Measurements from ENCODE around the gene DNAJC28. TPM values are rescaled to one million over a fixed set of nuclear protein-coding genes. Genes with fewer than 3 reads are reported as not detected.

The DNAJC28 gene
- total RNA-seq, 1 experiment from 2014 or later = 3.4 TPM

DNA sequence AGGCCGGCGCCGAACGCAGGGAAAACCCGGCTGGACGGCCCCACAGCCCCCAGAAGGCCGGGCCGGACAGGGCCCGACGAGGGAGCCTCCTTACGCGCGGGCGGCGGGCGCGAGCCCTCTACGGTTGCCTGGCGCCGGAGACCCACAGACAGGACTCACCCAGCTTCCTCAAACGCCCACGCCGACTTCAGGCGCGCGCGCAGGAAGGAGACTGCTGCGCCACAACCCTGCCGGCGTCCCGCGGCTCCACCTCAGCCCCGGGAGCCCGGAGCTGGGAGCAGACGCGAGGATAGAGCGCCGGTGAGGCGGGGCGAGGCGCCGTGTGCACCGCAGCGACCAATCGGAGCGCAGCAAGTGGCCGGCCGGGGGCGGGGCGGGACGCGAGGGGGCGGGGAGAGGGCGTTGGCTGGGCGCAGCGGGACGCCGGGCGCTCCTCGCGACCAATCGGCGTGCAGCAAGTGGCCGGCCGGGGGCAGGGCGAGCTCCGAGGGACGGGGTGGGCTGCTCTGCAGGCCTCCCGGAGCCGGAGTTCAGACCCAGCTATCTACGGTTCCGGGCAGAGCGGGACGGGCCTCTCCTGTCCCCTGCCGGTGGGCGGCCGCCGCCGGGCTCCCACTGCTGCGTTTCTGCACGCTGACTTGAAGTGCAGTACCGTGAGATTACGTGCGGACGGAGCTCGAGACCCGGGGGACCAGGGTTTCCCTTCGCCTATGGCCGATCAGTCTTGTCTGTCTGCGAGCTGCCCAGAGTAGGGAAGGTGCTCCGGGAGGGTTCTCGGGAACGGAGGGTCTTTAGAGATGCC is 11.6 kb downstream of the DNAJC28 start, which contains the start of gene TMEM50B:
TMEM50B (minus strand) TSS at position 296 of the 802 bp plus-strand sequence. CDS start 11,089 bp downstream, outside the sequence.
- H3K36me3 Mint-ChIP-seq (ENCODE audit: insufficient read depth in 1 of 3, low read depth in 3 of 3) = no peaks in the 10 kb centered on the region; a peak in 2 of 7 replicates
- no peak within 1 kb of the TSS for H2BK12ac ChIP-seq (ENCODE audit: insufficient read length, low read depth, low read length)
- H3K27me3 Mint-ChIP-seq (ENCODE audit: low read depth) = peaks cover 2% of the 10 kb centered on the region; the same call in 1 of the 2 replicates

More for the DNA sequence above, 11.6 kb downstream of the DNAJC28 start, which contains the start of gene TMEM50B:
- Histone ChIP-seq H3K79me1 (ENCODE audit: insufficient read depth, low read depth, low read length, poor library complexity, severe bottlenecking) (peaks cover 2% of the 10 kb centered on the region), H3K4me1 (ENCODE audit: insufficient read depth, low read length) (peaks cover 2% of the 10 kb centered on the region; the same call in 1 of the 2 replicates), H4K8ac (replicated peaks; ENCODE audit: insufficient read length, low read depth, low read length) (no peak within 1 kb of the TSS), H4K91ac (ENCODE audit: insufficient read length, low read depth, low read length) (no peak within 1 kb of the TSS), H3K79me2 (ENCODE audit: insufficient read depth, low read length) (no peaks in the 10 kb centered on the region), H4K5ac (ENCODE audit: insufficient read length, low read depth, low read length) (no peak within 1 kb of the TSS), H3K4ac (ENCODE audit: low read depth, low read length) (no peak within 1 kb of the TSS), H3K18ac (ENCODE audit: insufficient read length, low read depth, low read length) (peak within 1 kb of the TSS; percentile 88), H3K23ac (ENCODE audit: insufficient read length, low read depth, low read length) (no peak within 1 kb of the TSS), H4K20me1 (ENCODE audit: control insufficient read depth, insufficient read depth, insufficient read length) (no peaks in the 10 kb centered on the region), H2AFZ (ENCODE audit: low read length) (peak within 1 kb of the TSS; percentile 88), H3T11ph (ENCODE audit: low read length) (no peak within 1 kb of the TSS), H2BK20ac (ENCODE audit: low read depth, low read length, poor library complexity, severe bottlenecking) (no peak within 1 kb of the TSS), H3K4me2 (ENCODE audit: insufficient read depth, insufficient read length, low read length) (peak within 1 kb of the TSS; percentile 87), H2BK5ac (ENCODE audit: insufficient read length, low read length) (no peak within 1 kb of the TSS), H3K14ac (ENCODE audit: insufficient read depth, low read length) (0 out of 2 replicates have a peak within 1 kb of the TSS, but pooled peaks have one; percentile 78), H3K23me2 (ENCODE audit: insufficient read length, low read depth, low read length, poor library complexity, severe bottlenecking) (peaks cover 20% of the 10 kb centered on the region), H3K27me3 (ENCODE audit: insufficient read depth, low read length) (no peaks in the 10 kb centered on the region), H3K9ac (ENCODE audit: extremely low read depth, insufficient read length, low read length) (peak within 1 kb of the TSS; percentile 92), H2BK120ac (ENCODE audit: low read depth, low read length, poor library complexity, severe bottlenecking) (no peak within 1 kb of the TSS), H3K56ac (ENCODE audit: insufficient read length, low read depth, low read length) (no peak within 1 kb of the TSS), H2AK5ac (ENCODE audit: insufficient read length, low read length) (no peak within 1 kb of the TSS), H3K27ac (ENCODE audit: insufficient read length, low read depth, low read length) (peak within 1 kb of the TSS; percentile 55), H2BK15ac (ENCODE audit: low read depth, low read length) (no peak within 1 kb of the TSS; the same call in 1 of the 2 replicates), H3K9me3 (ENCODE audit: control insufficient read depth, low read depth, low read length) (no peaks in the 10 kb centered on the region)
- no CpG with 5 or more reads among the region's 93 CpGs for WGBS (ENCODE audit: extremely low coverage, insufficient read length, low lambda C conversion rate)
- peak within 1 kb of the TSS; percentile 93 to 97 (median 96) for H3K27ac Mint-ChIP-seq
- H3K4me1 Mint-ChIP-seq = peaks cover 6 to 8% of the 10 kb centered on the region in 2 experiments
- peak within 1 kb of the TSS; percentile 83 to 95 for H3K4me3 Mint-ChIP-seq
- DNase-seq = peak; percentile 96
- H3K9me3 Mint-ChIP-seq = no peaks in the 10 kb centered on the region
- TF ChIP-seq, protein P1, sequence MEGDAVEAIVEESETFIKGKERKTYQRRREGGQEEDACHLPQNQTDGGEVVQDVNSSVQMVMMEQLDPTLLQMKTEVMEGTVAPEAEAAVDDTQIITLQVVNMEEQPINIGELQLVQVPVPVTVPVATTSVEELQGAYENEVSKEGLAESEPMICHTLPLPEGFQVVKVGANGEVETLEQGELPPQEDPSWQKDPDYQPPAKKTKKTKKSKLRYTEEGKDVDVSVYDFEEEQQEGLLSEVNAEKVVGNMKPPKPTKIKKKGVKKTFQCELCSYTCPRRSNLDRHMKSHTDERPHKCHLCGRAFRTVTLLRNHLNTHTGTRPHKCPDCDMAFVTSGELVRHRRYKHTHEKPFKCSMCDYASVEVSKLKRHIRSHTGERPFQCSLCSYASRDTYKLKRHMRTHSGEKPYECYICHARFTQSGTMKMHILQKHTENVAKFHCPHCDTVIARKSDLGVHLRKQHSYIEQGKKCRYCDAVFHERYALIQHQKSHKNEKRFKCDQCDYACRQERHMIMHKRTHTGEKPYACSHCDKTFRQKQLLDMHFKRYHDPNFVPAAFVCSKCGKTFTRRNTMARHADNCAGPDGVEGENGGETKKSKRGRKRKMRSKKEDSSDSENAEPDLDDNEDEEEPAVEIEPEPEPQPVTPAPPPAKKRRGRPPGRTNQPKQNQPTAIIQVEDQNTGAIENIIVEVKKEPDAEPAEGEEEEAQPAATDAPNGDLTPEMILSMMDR (conservative IDR thresholded peaks at IDR 0.05) = peak; percentile 59
